Measurements from ENCODE around the gene PLVAP. TPM values are rescaled to one million over a fixed set of nuclear protein-coding genes. Genes with fewer than 3 reads are reported as not detected.

The PLVAP gene
- total and polyA plus RNA-seq, 9 of the 15 experiments (the other 6 are each of a cell fraction or from before 2014, with no cell fraction given), result 0.09 to 0.84 (median 0.51) TPM; not detected in 4

GRCh38 chr19:17358395-17358794, 18.7 kb downstream of the PLVAP start (continued):
- TF ChIP-seq, protein P1, sequence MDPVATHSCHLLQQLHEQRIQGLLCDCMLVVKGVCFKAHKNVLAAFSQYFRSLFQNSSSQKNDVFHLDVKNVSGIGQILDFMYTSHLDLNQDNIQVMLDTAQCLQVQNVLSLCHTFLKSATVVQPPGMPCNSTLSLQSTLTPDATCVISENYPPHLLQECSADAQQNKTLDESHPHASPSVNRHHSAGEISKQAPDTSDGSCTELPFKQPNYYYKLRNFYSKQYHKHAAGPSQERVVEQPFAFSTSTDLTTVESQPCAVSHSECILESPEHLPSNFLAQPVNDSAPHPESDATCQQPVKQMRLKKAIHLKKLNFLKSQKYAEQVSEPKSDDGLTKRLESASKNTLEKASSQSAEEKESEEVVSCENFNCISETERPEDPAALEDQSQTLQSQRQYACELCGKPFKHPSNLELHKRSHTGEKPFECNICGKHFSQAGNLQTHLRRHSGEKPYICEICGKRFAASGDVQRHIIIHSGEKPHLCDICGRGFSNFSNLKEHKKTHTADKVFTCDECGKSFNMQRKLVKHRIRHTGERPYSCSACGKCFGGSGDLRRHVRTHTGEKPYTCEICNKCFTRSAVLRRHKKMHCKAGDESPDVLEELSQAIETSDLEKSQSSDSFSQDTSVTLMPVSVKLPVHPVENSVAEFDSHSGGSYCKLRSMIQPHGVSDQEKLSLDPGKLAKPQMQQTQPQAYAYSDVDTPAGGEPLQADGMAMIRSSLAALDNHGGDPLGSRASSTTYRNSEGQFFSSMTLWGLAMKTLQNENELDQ (CRISPR knock-in tag; IDR thresholded peaks at IDR 0.05; ENCODE audit: borderline replicate concordance), result no peak

DNA sequence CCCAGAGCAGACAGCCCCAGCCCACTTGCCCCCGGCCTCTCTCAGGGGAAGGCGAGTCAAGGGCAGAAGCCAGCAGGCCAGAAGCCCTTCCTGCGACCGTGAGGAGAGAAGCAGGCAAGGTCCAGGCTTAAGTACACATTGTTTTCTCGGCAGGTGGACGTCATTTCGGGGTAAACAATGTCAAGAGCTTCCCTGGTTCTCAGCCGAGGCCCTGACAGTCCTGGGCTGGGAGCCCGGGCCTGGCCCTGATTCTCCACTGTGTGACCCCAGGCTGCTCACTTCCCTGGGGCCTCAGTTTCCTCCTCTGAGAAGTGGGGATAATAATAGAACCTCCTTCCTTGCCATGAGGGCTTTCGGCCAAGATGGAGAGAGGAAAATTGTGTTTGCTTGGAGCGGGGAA, 19.4 kb downstream of the PLVAP start:
- FAIRE-seq (no peak), DNase-seq (ENCODE audit: extremely low read depth in 1 of 4, low spot score in 3 of 4) (peak in 1 of 4 experiments; percentile 2), ATAC-seq (no peak)
- BruUV-seq (replicated peaks), result no TSS peak
- H3K4me2 ChIP-seq (ENCODE audit: insufficient read depth, low read length), result no peak overlapping the region
- H3K79me2 ChIP-seq (ENCODE audit: control insufficient read depth, insufficient read depth, low read length), result no peaks in the 10 kb centered on the region
- no peaks in the 10 kb centered on the region for H3K9me1 ChIP-seq (ENCODE audit: control insufficient read depth, insufficient read depth, low read length)
- ChIA-PET POLR2A (interaction anchor here (0.6 kb wide), 1 partner anchor 217 kb away, joined by 3 read pairs; no protein-coding TSS in a partner anchor), CTCF (ENCODE audit: low intra/inter-chr PET ratio) (no interaction called here)
- intact Hi-C loops (cut with micrococcal nuclease) (no loop called here), in situ Hi-C loops (cut with MboI) (no loop called here)
- peaks cover 15 to 35% of the 10 kb centered on the region in 2 experiments for H3K27me3 ChIP-seq (ENCODE audit: control insufficient read depth in 2 of 2, insufficient read depth in 2 of 2, low read length in 2 of 2)
- WGBS (ENCODE audit: insufficient coverage, low coverage, missing lambda C conversion rate), result 24% methylated on average over 11 of the region's 11 CpGs
- no peak overlapping the region for H2AFZ ChIP-seq (ENCODE audit: low read depth, low read length)
- H3K9ac ChIP-seq (ENCODE audit: insufficient read depth in 1 of 2, low read depth in 2 of 2, low read length in 2 of 2), result peak overlapping the region in 1 of 2 experiments; percentile 55; a peak in 1 of 4 replicates
- H4K20me1 ChIP-seq (replicated peaks; ENCODE audit: control insufficient read depth, insufficient read depth, low read length), result no peaks in the 10 kb centered on the region
- H3K9me3 ChIP-seq (replicated peaks; ENCODE audit: control insufficient read depth, insufficient read depth, low read depth, low read length), result no peaks in the 10 kb centered on the region
- H3K27ac ChIP-seq (ENCODE audit: extremely low read depth, low read depth, low read length), result no peak overlapping the region
- H3K36me3 ChIP-seq (ENCODE audit: control insufficient read depth, insufficient read depth, low read length), result no peaks in the 10 kb centered on the region
- peaks cover 0 to 3% of the 10 kb centered on the region in 2 experiments; a peak in 2 of 5 replicates for H3K4me1 ChIP-seq (replicated peaks in 1 of 2; ENCODE audit: control insufficient read depth in 2 of 2, insufficient read depth in 2 of 2, low read length in 2 of 2)
- no peak overlapping the region for H3K4me3 ChIP-seq
- TF ChIP-seq TEAD4 (IDR thresholded peaks at IDR 0.05; ENCODE audit: low read length), result no peak
- TF ChIP-seq TEAD4 (CRISPR knock-in tag; IDR thresholded peaks at IDR 0.05; ENCODE audit: borderline replicate concordance), result no peak
- no peak for TF ChIP-seq SNRNP70 (optimal IDR thresholded peaks at IDR 0.05; ENCODE audit: low read depth, low read length)
- TF ChIP-seq, protein P2, sequence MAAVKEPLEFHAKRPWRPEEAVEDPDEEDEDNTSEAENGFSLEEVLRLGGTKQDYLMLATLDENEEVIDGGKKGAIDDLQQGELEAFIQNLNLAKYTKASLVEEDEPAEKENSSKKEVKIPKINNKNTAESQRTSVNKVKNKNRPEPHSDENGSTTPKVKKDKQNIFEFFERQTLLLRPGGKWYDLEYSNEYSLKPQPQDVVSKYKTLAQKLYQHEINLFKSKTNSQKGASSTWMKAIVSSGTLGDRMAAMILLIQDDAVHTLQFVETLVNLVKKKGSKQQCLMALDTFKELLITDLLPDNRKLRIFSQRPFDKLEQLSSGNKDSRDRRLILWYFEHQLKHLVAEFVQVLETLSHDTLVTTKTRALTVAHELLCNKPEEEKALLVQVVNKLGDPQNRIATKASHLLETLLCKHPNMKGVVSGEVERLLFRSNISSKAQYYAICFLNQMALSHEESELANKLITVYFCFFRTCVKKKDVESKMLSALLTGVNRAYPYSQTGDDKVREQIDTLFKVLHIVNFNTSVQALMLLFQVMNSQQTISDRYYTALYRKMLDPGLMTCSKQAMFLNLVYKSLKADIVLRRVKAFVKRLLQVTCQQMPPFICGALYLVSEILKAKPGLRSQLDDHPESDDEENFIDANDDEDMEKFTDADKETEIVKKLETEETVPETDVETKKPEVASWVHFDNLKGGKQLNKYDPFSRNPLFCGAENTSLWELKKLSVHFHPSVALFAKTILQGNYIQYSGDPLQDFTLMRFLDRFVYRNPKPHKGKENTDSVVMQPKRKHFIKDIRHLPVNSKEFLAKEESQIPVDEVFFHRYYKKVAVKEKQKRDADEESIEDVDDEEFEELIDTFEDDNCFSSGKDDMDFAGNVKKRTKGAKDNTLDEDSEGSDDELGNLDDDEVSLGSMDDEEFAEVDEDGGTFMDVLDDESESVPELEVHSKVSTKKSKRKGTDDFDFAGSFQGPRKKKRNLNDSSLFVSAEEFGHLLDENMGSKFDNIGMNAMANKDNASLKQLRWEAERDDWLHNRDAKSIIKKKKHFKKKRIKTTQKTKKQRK (IDR thresholded peaks at IDR 0.05; ENCODE audit: borderline replicate concordance, low read depth, low read length), result no peak
- no peak for TF ChIP-seq XRCC5 (IDR thresholded peaks at IDR 0.05; ENCODE audit: low read depth, low read length)
- no peak for TF ChIP-seq SIX5 (IDR thresholded peaks at IDR 0.05; ENCODE audit: borderline replicate concordance in 1 of 2, insufficient read depth in 1 of 2, low read depth in 1 of 2, low read length in 2 of 2)
- no peak for TF ChIP-seq SMARCA4 (IDR thresholded peaks at IDR 0.05)
- TF ChIP-seq MTA2 (IDR thresholded peaks at IDR 0.05; ENCODE audit: low read depth), result no peak
- TF ChIP-seq ARID3A (IDR thresholded peaks at IDR 0.05; ENCODE audit: borderline replicate concordance, low read depth, low read length), result no peak
- no peak for TF ChIP-seq NCOA4 (IDR thresholded peaks at IDR 0.05; ENCODE audit: partially characterized antibody)
- TF ChIP-seq ZNF354B (CRISPR knock-in tag; IDR thresholded peaks at IDR 0.05), result no peak
- no peak for TF ChIP-seq HNRNPH1 (optimal IDR thresholded peaks at IDR 0.05; ENCODE audit: low read depth, low read length)
- no peak for TF ChIP-seq MEF2D (tag; conservative IDR thresholded peaks at IDR 0.05; ENCODE audit: low read depth)

All from K562 (cell line).